KMS-11 (cell line): ENCODE data around the gene AIFM3.

Source experiments
- H2AFZ ChIP-seq: fragments of 200-600 bp; sonication (generic); 2 replicates; pipeline ENCODE4 v1.6.1; 2016; ENCODE audit warnings: antibody characterized with exemption, mixed run types, low read depth
- H3K27ac ChIP-seq: fragments of 200-600 bp; sonication (generic); 2 replicates; pipeline ENCODE4 v1.6.1; 2016; ENCODE audit warnings: mild to moderate bottlenecking, mixed run types
- H3K27me3 ChIP-seq: fragments of 200-600 bp; sonication (generic); 2 replicates; pipeline ENCODE4 v1.6.1; 2017; ENCODE audit warnings: mild to moderate bottlenecking, low read depth, mixed run types, moderate library complexity; ENCODE audit not compliant: insufficient read depth
- H3K36me3 ChIP-seq: fragments of 200-600 bp; sonication (generic); 2 replicates; pipeline ENCODE4 v1.6.1; 2017; ENCODE audit warnings: mild to moderate bottlenecking, mixed run types; ENCODE audit not compliant: insufficient read depth
- H3K4me1 ChIP-seq: fragments of 200-600 bp; sonication (generic); 2 replicates; pipeline ENCODE4 v1.6.1; 2016; ENCODE audit warnings: mild to moderate bottlenecking, low read depth, mixed run types; ENCODE audit not compliant: poor library complexity, severe bottlenecking
- H3K4me2 ChIP-seq: fragments of 200-600 bp; sonication (generic); 2 replicates; pipeline ENCODE4 v1.7.0; 2016; ENCODE audit warnings: mild to moderate bottlenecking, mixed run types
- H3K4me3 ChIP-seq: fragments of 200-600 bp; sonication (generic); IDR thresholded peaks from 2 replicates; pipeline ENCODE4 v1.6.1; 2017; ENCODE audit warnings: low read depth, low read length, mixed read lengths; ENCODE audit not compliant: insufficient read depth
- H3K79me2 ChIP-seq: fragments of 200-600 bp; sonication (generic); 2 replicates; pipeline ENCODE4 v1.6.1; 2016; ENCODE audit warnings: low read depth, mixed run types; ENCODE audit not compliant: insufficient read depth
- H3K9ac ChIP-seq: fragments of 200-600 bp; sonication (generic); 2 replicates; pipeline ENCODE4 v1.6.1; 2016; ENCODE audit warnings: mild to moderate bottlenecking, mixed run types
- H4K20me1 ChIP-seq: fragments of 200-600 bp; sonication (generic); 2 replicates; pipeline ENCODE4 v1.6.1; 2016; ENCODE audit warnings: mild to moderate bottlenecking, mixed run types; ENCODE audit not compliant: insufficient read depth
- CTCF ChIP-seq: fragments of 200-600 bp; sonication (generic); conservative IDR thresholded peaks from 2 replicates; pipeline ENCODE4 v1.6.1; 2017; ENCODE audit warnings: low read depth, mild to moderate bottlenecking, antibody characterized with exemption, low read length, moderate library complexity, mixed read lengths

Gene AIFM3

GRCh38 chr22:20945578-20945934, 21.5 kb upstream of the AIFM3 start:
- Histone ChIP-seq H3K4me1 (peaks cover 8% of the 10 kb centered on the region), H3K27me3 (no peaks in the 10 kb centered on the region), H4K20me1 (peaks cover 36% of the 10 kb centered on the region), H3K4me2 (no peak overlapping the region), H3K9ac (no peak overlapping the region), H3K36me3 (no peaks in the 10 kb centered on the region), H3K79me2 (peaks cover 96% of the 10 kb centered on the region), H3K27ac (no peak overlapping the region), H2AFZ (no peak overlapping the region), H3K4me3 (no peak overlapping the region)
- TF ChIP-seq CTCF: no peak

DNA sequence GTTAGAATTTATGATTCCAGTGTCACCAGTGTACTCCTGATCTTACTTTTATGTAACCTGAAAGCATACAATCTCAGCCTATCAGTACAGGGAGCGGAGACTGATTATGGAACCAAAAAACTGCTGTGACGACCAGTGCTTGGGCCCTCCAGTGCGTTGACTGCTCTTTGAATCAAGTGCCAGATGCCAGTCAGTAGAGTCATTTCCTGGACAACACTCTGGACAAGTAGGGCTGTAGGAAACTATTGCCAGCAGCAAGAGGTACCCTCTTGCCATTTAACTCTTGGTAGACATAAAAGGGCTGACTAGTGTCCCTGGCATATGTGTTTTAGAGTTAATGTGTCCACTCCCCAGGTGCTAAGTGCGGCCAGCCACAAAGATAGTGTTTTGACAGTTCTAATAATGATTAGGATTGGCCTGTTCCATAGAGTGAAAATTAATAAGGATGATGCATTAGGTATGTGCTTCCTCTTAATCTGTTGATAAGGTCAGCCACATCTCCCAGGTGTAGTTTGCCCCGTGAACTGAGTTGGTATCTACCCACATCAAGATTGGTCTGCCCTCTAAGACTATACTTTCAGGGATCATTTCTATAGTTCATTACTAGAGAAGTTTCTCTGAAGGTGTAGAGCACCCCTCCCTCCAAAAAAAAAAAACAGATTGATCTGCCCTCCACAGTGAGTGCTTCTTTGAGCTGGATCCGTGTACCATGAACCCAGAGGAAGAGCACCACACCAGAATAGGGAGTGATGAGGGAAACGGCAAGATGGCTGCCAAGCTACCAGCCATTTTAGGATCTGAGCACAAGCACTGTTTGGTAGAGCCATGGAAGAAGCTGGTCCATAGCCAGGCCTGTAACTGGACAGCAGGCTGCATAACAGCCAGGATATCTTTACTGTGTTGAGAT, 20.7 kb upstream of the AIFM3 start:
- Histone ChIP-seq H4K20me1 (peaks cover 30% of the 10 kb centered on the region), H3K9ac (no peak overlapping the region), H3K79me2 (peaks cover 93% of the 10 kb centered on the region), H3K36me3 (no peaks in the 10 kb centered on the region), H3K27ac (no peak overlapping the region), H3K27me3 (no peaks in the 10 kb centered on the region), H3K4me3 (no peak overlapping the region), H3K4me1 (peaks cover 7% of the 10 kb centered on the region), H2AFZ (no peak overlapping the region), H3K4me2 (no peak overlapping the region)
- TF ChIP-seq CTCF: no peak

DNA sequence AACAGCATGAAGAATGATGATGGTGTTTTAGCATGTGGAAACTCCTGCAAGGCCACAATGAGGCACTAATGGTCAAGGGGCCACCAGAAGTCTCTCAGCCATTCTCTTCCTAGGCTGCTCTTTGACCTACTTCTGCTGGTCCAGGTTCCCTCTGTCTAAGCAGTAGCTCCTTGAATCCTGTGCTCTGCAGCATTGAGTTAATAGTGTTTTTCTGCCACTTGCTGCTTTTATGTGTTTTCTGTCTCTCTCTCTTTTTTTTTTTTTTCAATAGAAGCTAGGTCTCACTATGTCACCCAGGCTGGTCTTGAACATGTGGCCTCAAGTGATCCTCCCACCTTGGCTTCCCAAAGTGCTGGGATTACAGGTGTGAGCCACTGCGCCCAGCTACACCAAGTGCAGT, 20.1 kb upstream of the AIFM3 start:
- Histone ChIP-seq H3K36me3 (no peaks in the 10 kb centered on the region), H3K27ac (no peak overlapping the region), H4K20me1 (peaks cover 25% of the 10 kb centered on the region), H2AFZ (no peak overlapping the region), H3K27me3 (no peaks in the 10 kb centered on the region), H3K79me2 (peaks cover 87% of the 10 kb centered on the region), H3K4me2 (no peak overlapping the region), H3K4me1 (peaks cover 7% of the 10 kb centered on the region), H3K9ac (no peak overlapping the region), H3K4me3 (no peak overlapping the region)
- no peak for TF ChIP-seq CTCF

- no peak overlapping the region for H3K27ac ChIP-seq
- H3K79me2 ChIP-seq: peaks cover 73% of the 10 kb centered on the region
- H3K9ac ChIP-seq: no peak overlapping the region
- peaks cover 12% of the 10 kb centered on the region; the same call in 1 of the 2 replicates for H4K20me1 ChIP-seq
- no peak overlapping the region for H3K4me3 ChIP-seq
- H3K4me1 ChIP-seq: no peaks in the 10 kb centered on the region
- H3K36me3 ChIP-seq: no peaks in the 10 kb centered on the region; the same call in 1 of the 2 replicates
- no peak overlapping the region for H3K4me2 ChIP-seq
- H2AFZ ChIP-seq: no peak overlapping the region
- no peaks in the 10 kb centered on the region for H3K27me3 ChIP-seq
- TF ChIP-seq CTCF: no peak
These were observed 18.6 kb upstream of the AIFM3 start for GRCh38 chr22:20948450-20948849.
